GM06990 (cell line): ENCODE measurements around the gene SHISA7.
"Not testable (repeated sequence)": the region's sequence is repeated elsewhere in the genome, so short reads cannot be mapped to it uniquely, and the experiment has no call there.

Experiments
- DNase-seq: peaks from one replicate; pipeline ENCODE4 v3.0.0-alpha.2; 2011; ENCODE audit not compliant: insufficient read length; ENCODE audit errors: extremely low read depth
- H3K27me3 ChIP-seq: replicated peaks from 2 replicates; pipeline ENCODE4 v1.6.0; 2011; ENCODE audit warnings: low read length; ENCODE audit not compliant: control insufficient read depth, insufficient read depth
- H3K36me3 ChIP-seq: 2 replicates; pipeline ENCODE4 v1.5.1; 2011; ENCODE audit warnings: low read length; ENCODE audit not compliant: control insufficient read depth, insufficient read depth
- H3K4me3 ChIP-seq: replicated peaks from 2 replicates; pipeline ENCODE4 v1.5.1; 2011; ENCODE audit warnings: low read depth, mild to moderate bottlenecking, control low read depth, low read length
- TF ChIP-seq, protein P1 (sequence below): IDR thresholded peaks from 2 replicates; pipeline ENCODE4 v1.5.1; 2011; ENCODE audit warnings: low read length, control low read depth, mild to moderate bottlenecking, inconsistent platforms; ENCODE audit not compliant: insufficient read depth, poor library complexity, severe bottlenecking

SHISA7 gene

DNA sequence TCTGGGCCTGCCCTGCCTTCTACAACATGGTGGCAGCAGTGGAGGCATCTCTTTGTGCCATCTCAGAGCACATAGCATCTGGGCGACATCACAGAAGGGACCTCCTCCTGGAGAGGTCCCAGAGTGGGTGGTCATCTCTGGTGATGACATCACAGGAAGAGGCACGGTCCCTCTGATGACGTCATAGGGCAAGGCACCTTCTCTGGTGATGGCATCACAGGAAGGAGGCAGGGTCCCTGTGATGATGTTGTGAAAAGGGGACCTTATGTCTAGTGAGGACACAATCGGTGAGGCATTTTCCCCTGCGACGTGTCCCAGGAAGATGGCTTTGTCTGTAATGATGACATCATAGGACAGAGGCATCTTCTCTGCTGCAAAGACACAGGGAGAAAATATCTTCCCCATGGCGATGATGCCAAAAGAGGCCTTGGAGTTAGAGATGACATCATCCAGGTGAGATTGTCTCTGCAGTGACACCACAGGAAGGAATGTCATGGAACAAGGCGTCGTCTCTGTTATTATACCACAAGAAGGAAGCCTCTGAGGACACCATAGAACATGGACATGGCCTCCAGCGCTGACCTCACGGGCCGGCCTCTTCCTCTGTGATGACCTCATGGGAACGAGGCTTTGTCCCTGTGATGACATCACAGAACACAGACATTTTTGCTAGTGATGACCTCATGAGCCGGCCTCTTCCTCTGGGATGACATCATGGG, 10.7 kb downstream of the SHISA7 start:
- H3K27me3 ChIP-seq, result no peaks in the 10 kb centered on the region; the same call in none of the 2 replicates
- no peak overlapping the region for H3K4me3 ChIP-seq
- TF ChIP-seq, protein P1, sequence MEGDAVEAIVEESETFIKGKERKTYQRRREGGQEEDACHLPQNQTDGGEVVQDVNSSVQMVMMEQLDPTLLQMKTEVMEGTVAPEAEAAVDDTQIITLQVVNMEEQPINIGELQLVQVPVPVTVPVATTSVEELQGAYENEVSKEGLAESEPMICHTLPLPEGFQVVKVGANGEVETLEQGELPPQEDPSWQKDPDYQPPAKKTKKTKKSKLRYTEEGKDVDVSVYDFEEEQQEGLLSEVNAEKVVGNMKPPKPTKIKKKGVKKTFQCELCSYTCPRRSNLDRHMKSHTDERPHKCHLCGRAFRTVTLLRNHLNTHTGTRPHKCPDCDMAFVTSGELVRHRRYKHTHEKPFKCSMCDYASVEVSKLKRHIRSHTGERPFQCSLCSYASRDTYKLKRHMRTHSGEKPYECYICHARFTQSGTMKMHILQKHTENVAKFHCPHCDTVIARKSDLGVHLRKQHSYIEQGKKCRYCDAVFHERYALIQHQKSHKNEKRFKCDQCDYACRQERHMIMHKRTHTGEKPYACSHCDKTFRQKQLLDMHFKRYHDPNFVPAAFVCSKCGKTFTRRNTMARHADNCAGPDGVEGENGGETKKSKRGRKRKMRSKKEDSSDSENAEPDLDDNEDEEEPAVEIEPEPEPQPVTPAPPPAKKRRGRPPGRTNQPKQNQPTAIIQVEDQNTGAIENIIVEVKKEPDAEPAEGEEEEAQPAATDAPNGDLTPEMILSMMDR, result no peak
- H3K36me3 ChIP-seq, result no peaks in the 10 kb centered on the region
- DNase-seq, result no peak

DNA sequence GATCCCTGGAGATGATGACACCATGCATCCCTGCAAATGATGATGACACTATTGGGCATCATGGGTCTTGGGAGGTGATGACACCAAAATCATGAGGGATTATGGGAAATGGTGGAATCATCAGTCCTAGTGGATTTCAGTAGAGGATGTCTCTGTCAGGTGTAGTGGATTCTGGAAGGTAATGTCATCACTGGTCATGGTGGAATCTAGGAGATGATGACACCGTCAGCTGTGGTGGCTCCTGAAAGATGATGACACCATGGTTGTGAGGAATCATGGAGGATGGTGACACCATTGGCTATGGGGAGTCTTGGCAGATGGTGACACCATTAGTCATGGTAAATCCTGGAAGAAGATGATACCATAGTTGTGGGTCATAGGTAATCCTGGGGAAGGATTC, 11.9 kb downstream of the SHISA7 start:
- no peak for DNase-seq
- Histone ChIP-seq H3K36me3 (no peaks in the 10 kb centered on the region), H3K4me3 (no peak overlapping the region), H3K27me3 (no peaks in the 10 kb centered on the region; the same call in none of the 2 replicates)
- TF ChIP-seq, protein P1, result no peak

DNA sequence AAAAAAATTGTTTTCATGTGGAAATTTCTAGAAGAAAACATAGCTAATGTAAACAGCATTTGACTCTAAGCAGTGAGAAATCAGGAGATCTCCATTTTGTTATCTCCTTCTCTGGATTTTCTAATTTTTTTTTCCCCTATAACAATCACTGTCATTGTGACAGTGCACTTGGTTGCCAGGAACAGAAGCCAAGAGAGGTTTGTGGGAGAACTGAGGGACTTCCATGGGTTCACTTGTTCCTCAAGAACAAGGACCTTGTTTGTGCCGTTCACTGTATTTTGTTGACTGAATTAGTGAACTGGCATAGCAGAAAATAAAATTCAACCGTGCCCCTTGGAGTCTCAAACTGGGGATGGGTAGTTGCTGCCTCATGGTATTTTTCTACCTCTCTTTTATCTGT, 17.1 kb downstream of the SHISA7 start:
- H3K4me3 ChIP-seq, result no peak overlapping the region
- H3K27me3 ChIP-seq, result peaks cover 2% of the 10 kb centered on the region
- TF ChIP-seq, protein P1, result no peak

DNA sequence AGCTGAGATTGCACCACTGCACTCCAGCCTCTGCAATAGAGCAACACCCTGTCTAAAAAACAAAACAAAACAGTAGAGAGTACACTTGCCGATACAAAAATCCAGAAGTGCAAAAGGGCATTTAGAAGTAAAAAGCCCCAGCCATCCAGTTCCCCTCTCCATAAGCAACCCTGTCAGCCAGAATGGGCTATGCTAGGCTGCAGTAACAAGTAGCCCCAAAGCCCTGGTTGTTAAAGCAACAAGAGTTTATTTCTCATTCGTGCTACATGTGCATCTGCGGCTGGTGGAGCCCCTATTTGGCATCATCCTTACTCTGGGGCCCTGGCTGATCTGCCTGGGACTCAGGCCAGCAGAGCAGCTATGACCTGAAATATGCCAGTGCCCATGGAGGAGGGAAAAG, 18.6 kb downstream of the SHISA7 start:
- peaks cover 2% of the 10 kb centered on the region for H3K27me3 ChIP-seq
- H3K36me3 ChIP-seq, result no peaks in the 10 kb centered on the region
- DNase-seq, result no peak
- H3K4me3 ChIP-seq, result no peak overlapping the region
- TF ChIP-seq, protein P1, result no peak

More for the DNA sequence above, 17.1 kb downstream of the SHISA7 start:
- no peaks in the 10 kb centered on the region for H3K36me3 ChIP-seq
- DNase-seq, result no peak

DNA sequence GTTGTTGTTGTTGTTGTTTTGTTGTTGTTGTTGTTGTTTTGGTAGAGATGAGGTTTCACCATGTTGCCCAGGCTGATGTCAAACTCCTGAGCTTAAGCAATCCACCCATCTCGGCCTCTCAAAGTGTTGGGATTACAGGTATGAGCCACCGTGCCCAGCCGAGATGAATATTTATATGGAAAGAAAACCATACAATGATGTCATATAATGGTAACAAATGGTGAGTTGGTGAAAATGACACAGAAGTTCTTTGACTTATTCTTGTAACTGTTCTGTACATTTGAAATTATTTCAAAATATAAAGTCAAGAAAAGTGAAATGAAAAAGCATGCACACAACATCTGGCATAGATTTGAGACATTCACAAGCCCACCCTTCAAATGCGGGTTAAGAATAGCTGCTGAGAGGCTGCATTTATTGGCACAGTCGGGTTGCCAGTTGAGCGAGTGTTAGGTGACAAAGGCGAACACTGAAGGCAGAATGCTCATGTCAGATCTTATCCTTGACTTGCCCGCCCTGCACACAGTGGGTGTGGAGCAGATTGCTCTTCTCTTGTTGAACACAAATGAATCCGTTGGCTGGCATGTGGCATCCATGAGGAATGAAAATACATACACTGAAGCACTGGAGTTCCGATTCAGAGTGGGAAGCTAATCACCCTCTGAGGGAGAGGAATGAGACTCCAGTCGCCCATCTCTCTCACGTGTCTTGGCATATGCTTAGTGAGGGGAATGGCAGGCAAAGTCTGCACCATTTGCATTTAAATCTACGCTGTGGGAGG, 19.7 kb downstream of the SHISA7 start:
- TF ChIP-seq, protein P1, result no peak
- peaks cover 2% of the 10 kb centered on the region for H3K27me3 ChIP-seq
- no peak for DNase-seq

DNA sequence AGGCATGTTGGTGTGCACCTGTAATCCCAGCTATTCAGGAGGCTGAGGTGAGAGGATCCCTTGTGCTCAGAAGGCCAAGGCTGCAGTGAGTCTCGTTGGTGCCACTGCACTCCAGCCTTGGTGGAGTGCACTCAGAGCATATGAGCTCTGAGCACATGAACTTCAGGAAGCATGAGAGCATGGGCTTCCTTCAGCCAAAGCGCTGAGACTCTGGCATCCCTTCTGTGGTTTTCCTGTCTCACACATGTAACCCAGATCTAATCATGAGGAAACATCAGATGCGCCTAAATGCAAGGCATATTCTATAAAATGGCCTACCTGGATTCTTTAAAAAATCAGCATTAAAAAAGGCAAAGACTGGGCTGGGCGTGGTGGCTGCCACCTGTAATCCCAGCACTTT, 21.8 kb downstream of the SHISA7 start:
- not testable (repeated sequence) for H3K36me3 ChIP-seq, DNase-seq, H3K27me3 ChIP-seq, H3K4me3 ChIP-seq

More for the DNA sequence above, 19.7 kb downstream of the SHISA7 start:
- Histone ChIP-seq H3K4me3 (no peak overlapping the region), H3K36me3 (no peaks in the 10 kb centered on the region)
